ENCODE results near the gene SARS2.

GRCh38 chr19:38956264-38956663, 25.7 kb upstream of the SARS2 start:
- TF ChIP-seq POLR2A (IDR thresholded peaks at IDR 0.05) (no peak), CTCF (IDR thresholded peaks at IDR 0.05) (no peak)

All from heart left ventricle (tissue), 13 donors.